ENCODE data around the gene SERPINA3. TPM values are rescaled to one million over a fixed set of nuclear protein-coding genes. Genes with fewer than 3 reads are reported as not detected.
"Not testable (repeated sequence)": the region's sequence is repeated elsewhere in the genome, so short reads cannot be mapped to it uniquely, and the experiment has no call there.

Gene SERPINA3
- total RNA-seq, 1 experiment from 2014 or later, result 2,914 TPM

- Mint-ChIP-seq H3K36me3 (ENCODE audit: insufficient read depth, unreplicated experiment) (peaks cover under 1% of the 10 kb centered on the region), H3K4me1 (ENCODE audit: low read depth, unreplicated experiment) (peaks cover 15% of the 10 kb centered on the region), H3K27ac (ENCODE audit: unreplicated experiment) (no peak overlapping the region), H3K9me3 (ENCODE audit: low read depth, unreplicated experiment) (peaks cover 3% of the 10 kb centered on the region), H3K27me3 (ENCODE audit: unreplicated experiment) (no peaks in the 10 kb centered on the region), H3K4me3 (ENCODE audit: low read depth, unreplicated experiment) (no peak overlapping the region)
- BruUV-seq (replicated peaks), result no TSS peak
- TF ChIP-seq CTCF (IDR thresholded peaks at IDR 0.05; ENCODE audit: unreplicated experiment), result no peak
- CTCF ChIA-PET, result no interaction called here
- DNase-seq, result no peak
- intact Hi-C loops (cut with micrococcal nuclease; ENCODE audit: unreplicated experiment), result no loop called here
Measured at GRCh38 chr14:94575730-94576585, 36.2 kb upstream of the SERPINA3 start.

GRCh38 chr14:94577472-94577871 lies 34.7 kb upstream of the SERPINA3 start:
- intact Hi-C loops (cut with micrococcal nuclease; ENCODE audit: unreplicated experiment); DNase-seq; BruUV-seq (replicated peaks); H3K27ac Mint-ChIP-seq (ENCODE audit: unreplicated experiment); H3K36me3 Mint-ChIP-seq (ENCODE audit: insufficient read depth, unreplicated experiment); H3K4me3 Mint-ChIP-seq (ENCODE audit: low read depth, unreplicated experiment); H3K27me3 Mint-ChIP-seq (ENCODE audit: unreplicated experiment); CTCF ChIA-PET; H3K9me3 Mint-ChIP-seq (ENCODE audit: low read depth, unreplicated experiment): not testable (repeated sequence)
- peaks cover 23% of the 10 kb centered on the region for H3K4me1 Mint-ChIP-seq (ENCODE audit: low read depth, unreplicated experiment)

GRCh38 chr14:94578712-94579111 lies 33.5 kb upstream of the SERPINA3 start:
- H3K27ac Mint-ChIP-seq (ENCODE audit: unreplicated experiment), result no peak overlapping the region
- no peak for DNase-seq
- intact Hi-C loops (cut with micrococcal nuclease; ENCODE audit: unreplicated experiment), result no loop called here
- H3K9me3 Mint-ChIP-seq (ENCODE audit: low read depth, unreplicated experiment), result peaks cover 3% of the 10 kb centered on the region
- no peaks in the 10 kb centered on the region for H3K27me3 Mint-ChIP-seq (ENCODE audit: unreplicated experiment)
- H3K4me1 Mint-ChIP-seq (ENCODE audit: low read depth, unreplicated experiment), result peaks cover 23% of the 10 kb centered on the region
- CTCF ChIA-PET, result no interaction called here
- no peak overlapping the region for H3K4me3 Mint-ChIP-seq (ENCODE audit: low read depth, unreplicated experiment)
- TF ChIP-seq CTCF (IDR thresholded peaks at IDR 0.05; ENCODE audit: unreplicated experiment), result no peak
- BruUV-seq (replicated peaks), result no TSS peak
- peaks cover 6% of the 10 kb centered on the region for H3K36me3 Mint-ChIP-seq (ENCODE audit: insufficient read depth, unreplicated experiment)

- TF ChIP-seq CTCF (IDR thresholded peaks at IDR 0.05; ENCODE audit: unreplicated experiment), result no peak
- CTCF ChIA-PET, result interaction anchor here (1.2 kb wide), 2 partner anchors 29 to 31 kb away, joined by 3 to 4 read pairs; partner anchors contain the start of gene SERPINA3
- peak; percentile 93 for DNase-seq
- intact Hi-C loops (cut with micrococcal nuclease; ENCODE audit: unreplicated experiment), result loop anchor here (1.0 kb wide), 1 partner anchor 19 kb away; no protein-coding TSS in a partner anchor
- H3K27me3 Mint-ChIP-seq (ENCODE audit: unreplicated experiment), result no peaks in the 10 kb centered on the region
- peaks cover 23% of the 10 kb centered on the region for H3K4me1 Mint-ChIP-seq (ENCODE audit: low read depth, unreplicated experiment)
- H3K36me3 Mint-ChIP-seq (ENCODE audit: insufficient read depth, unreplicated experiment), result peaks cover 13% of the 10 kb centered on the region
- H3K27ac Mint-ChIP-seq (ENCODE audit: unreplicated experiment), result no peak within 1 kb of the TSS
- BruUV-seq (replicated peaks), result no TSS peak
- H3K9me3 Mint-ChIP-seq (ENCODE audit: low read depth, unreplicated experiment), result peaks cover 3% of the 10 kb centered on the region
- peak within 1 kb of the TSS; percentile 66 for H3K4me3 Mint-ChIP-seq (ENCODE audit: low read depth, unreplicated experiment)
Measured at GRCh38 chr14:94581127-94581999, 30.8 kb upstream of the SERPINA3 start, which contains the start of gene SERPINA5. SERPINA5 (plus strand) TSS chr14:94581426; CDS start chr14:94587363, 5,937 bp downstream.

Measured in Calu3 (cell line).